HEK293T (cell line): ENCODE data around the gene PCCB.
"Not testable (repeated sequence)": the region's sequence is repeated elsewhere in the genome, so short reads cannot be mapped to it uniquely, and the experiment has no call there.

Experiments used
- CTCF ChIA-PET: fragments of 350-600 bp; formaldehyde crosslinking; extraction: SDS; loops from one replicate; lab custom pipeline; 2021; ENCODE audit warnings: antibody characterized with exemption, inconsistent platforms; lab: Yijun Ruan, JAX
- POLR2A ChIA-PET: fragments of 350-600 bp; formaldehyde crosslinking; extraction: SDS; loops from one replicate; lab custom pipeline; 2020; ENCODE audit warnings: antibody characterized with exemption, inconsistent platforms; lab: Yijun Ruan, JAX
- DNase-seq: peaks from one replicate; pipeline ENCODE4 v3.0.0; 2012; ENCODE audit warnings: mixed read lengths; ENCODE audit errors: extremely low spot score
- ARNT ChIP-seq: fragments of 450-650 bp; IDR thresholded peaks from 2 replicates; pipeline ENCODE4 v1.6.1; 2017; ENCODE audit warnings: mild to moderate bottlenecking
- BHLHE40 ChIP-seq: fragments of 450-650 bp; IDR thresholded peaks from 2 replicates; pipeline ENCODE4 v1.6.1; 2016; ENCODE audit warnings: mild to moderate bottlenecking, moderate library complexity, borderline replicate concordance
- CTBP1 ChIP-seq: fragments of 450-650 bp; IDR thresholded peaks from 2 replicates; pipeline ENCODE4 v1.6.1; 2016; ENCODE audit warnings: borderline replicate concordance
- ELF4 ChIP-seq: fragments of 450-650 bp; IDR thresholded peaks from 2 replicates; pipeline ENCODE4 v1.6.1; 2017; ENCODE audit warnings: antibody characterized with exemption
- FOXA1 ChIP-seq: fragments of 450-650 bp; IDR thresholded peaks from 2 replicates; pipeline ENCODE4 v1.6.1; 2016; ENCODE audit warnings: mild to moderate bottlenecking
- FOXK2 ChIP-seq: fragments of 450-650 bp; IDR thresholded peaks from 2 replicates; pipeline ENCODE4 v1.6.1; 2016; ENCODE audit warnings: mild to moderate bottlenecking
- FOXM1 ChIP-seq: fragments of 450-650 bp; IDR thresholded peaks from 2 replicates; pipeline ENCODE4 v1.6.1; 2017; ENCODE audit warnings: mild to moderate bottlenecking, borderline replicate concordance
- HDGF ChIP-seq: fragments of 450-650 bp; IDR thresholded peaks from 2 replicates; pipeline ENCODE4 v1.6.1; 2017; ENCODE audit warnings: antibody characterized with exemption, borderline replicate concordance
- L3MBTL2 ChIP-seq: fragments of 450-650 bp; conservative IDR thresholded peaks from 2 replicates; pipeline ENCODE4 v1.6.1; 2016; ENCODE audit warnings: mild to moderate bottlenecking
- LEF1 ChIP-seq: fragments of 450-650 bp; IDR thresholded peaks from 2 replicates; pipeline ENCODE4 v1.6.1; 2017; ENCODE audit warnings: mild to moderate bottlenecking, borderline replicate concordance
- NFRKB ChIP-seq: fragments of 450-650 bp; IDR thresholded peaks from 2 replicates; pipeline ENCODE4 v1.6.1; 2016; ENCODE audit warnings: mild to moderate bottlenecking, moderate library complexity
- PKNOX1 ChIP-seq: fragments of 450-650 bp; IDR thresholded peaks from 2 replicates; pipeline ENCODE4 v1.6.1; 2016
- SP1 ChIP-seq: fragments of 450-650 bp; IDR thresholded peaks from 2 replicates; pipeline ENCODE4 v1.6.1; 2017
- SUZ12 ChIP-seq: fragments of 450-650 bp; IDR thresholded peaks from 2 replicates; pipeline ENCODE4 v1.6.1; 2016; ENCODE audit warnings: mild to moderate bottlenecking
- TARDBP ChIP-seq: fragments of 450-650 bp; IDR thresholded peaks from 2 replicates; pipeline ENCODE4 v1.6.1; 2016
- ZNF384 ChIP-seq: fragments of 450-650 bp; IDR thresholded peaks from 2 replicates; pipeline ENCODE4 v1.6.1; 2016

The PCCB gene

GRCh38 chr3:136351351-136351750 is 101.2 kb downstream of the PCCB start:
- DNase-seq = no peak
- ChIA-PET POLR2A (no interaction called here), CTCF (interaction anchor here (0.6 to 1.2 kb wide), 3 partner anchors 15 to 378 kb away, joined by 3 to 5 read pairs (median 3); no protein-coding TSS in a partner anchor)
- TF ChIP-seq FOXA1 = no peak
- TF ChIP-seq SP1 = no peak
- TF ChIP-seq HDGF = no peak
- no peak for TF ChIP-seq SUZ12
- no peak for TF ChIP-seq L3MBTL2
- no peak for TF ChIP-seq NFRKB
- no peak for TF ChIP-seq PKNOX1

GRCh38 chr3:136351905-136352304 is 101.8 kb downstream of the PCCB start:
- no peak for TF ChIP-seq SUZ12
- TF ChIP-seq HDGF = no peak
- no peak for TF ChIP-seq SP1
- no peak for TF ChIP-seq BHLHE40
- TF ChIP-seq ARNT = no peak
- no peak for TF ChIP-seq TARDBP
- TF ChIP-seq FOXA1 = no peak
- TF ChIP-seq FOXK2 = no peak
- no peak for TF ChIP-seq CTBP1
- TF ChIP-seq NFRKB = no peak
- no peak for TF ChIP-seq ZNF384
- TF ChIP-seq L3MBTL2 = no peak
- ChIA-PET POLR2A (no interaction called here), CTCF (interaction anchor here (1.2 kb wide), 1 partner anchor 15 kb away, joined by 5 read pairs; no protein-coding TSS in a partner anchor)

GRCh38 chr3:136353461-136353860 is 103.3 kb downstream of the PCCB start:
- POLR2A ChIA-PET = no interaction called here
- CTCF ChIA-PET = interaction anchor here (0.7 kb wide), 1 partner anchor 10 kb away, joined by 3 read pairs; no protein-coding TSS in a partner anchor

More at GRCh38 chr3:136351905-136352304, 101.8 kb downstream of the PCCB start:
- DNase-seq = no peak

GRCh38 chr3:136366289-136366688 is 116.1 kb downstream of the PCCB start:
- POLR2A ChIA-PET = interaction anchor here (0.8 kb wide), 1 partner anchor 170 kb away, joined by 3 read pairs; the partner anchor contains the start of gene MSL2
- TF ChIP-seq ELF4 = no peak
- TF ChIP-seq PKNOX1 = no peak
- TF ChIP-seq LEF1 = no peak
- no peak for TF ChIP-seq HDGF
- no peak for TF ChIP-seq FOXA1
- TF ChIP-seq SUZ12 = no peak
- no peak for TF ChIP-seq FOXM1
- no peak for TF ChIP-seq TARDBP
- TF ChIP-seq CTBP1 = no peak
- TF ChIP-seq ARNT = no peak
- TF ChIP-seq SP1 = no peak
- no peak for DNase-seq
- CTCF ChIA-PET = interaction anchor here (1.3 kb wide), 1 partner anchor 14 kb away, joined by 5 read pairs; no protein-coding TSS in a partner anchor

More at GRCh38 chr3:136353461-136353860, 103.3 kb downstream of the PCCB start:
- TF ChIP-seq ZNF384 (no peak), FOXM1 (no peak), ARNT (no peak), TARDBP (no peak), ELF4 (no peak), NFRKB (no peak), BHLHE40 (no peak), L3MBTL2 (no peak), SUZ12 (no peak), FOXK2 (no peak), SP1 (no peak)
- no peak for DNase-seq

- CTCF ChIA-PET, POLR2A ChIA-PET, DNase-seq: not testable (repeated sequence)
These were observed 125.7 kb downstream of the PCCB start for GRCh38 chr3:136375800-136376199.

- TF ChIP-seq CTBP1 = no peak
- DNase-seq = no peak
- ChIA-PET POLR2A (no interaction called here), CTCF (no interaction called here)
These were observed 127.4 kb downstream of the PCCB start for GRCh38 chr3:136377508-136377907.

GRCh38 chr3:136378011-136378410 is 127.9 kb downstream of the PCCB start:
- DNase-seq = no peak
- POLR2A ChIA-PET = no interaction called here
- CTCF ChIA-PET = no interaction called here
- no peak for TF ChIP-seq ELF4
